Suprapubic skin (tissue), 4 donors: ENCODE measurements around the gene FAM174B. TPM values are rescaled to one million over a fixed set of nuclear protein-coding genes. Genes with fewer than 3 reads are reported as not detected.

Experiments used
- DNase-seq, 2 donors: peaks; one replicate each; pipeline ENCODE4 v3.0.0-alpha.2; 2019; ENCODE audit warnings: low spot score in 2 of 2
- H3K27ac ChIP-seq: fragments of 200-600 bp; sonication (generic); one replicate; pipeline ENCODE4 v1.5.1; 2019
- H3K27me3 ChIP-seq: fragments of 200-600 bp; sonication (generic); one replicate; pipeline ENCODE4 v1.5.1; 2019
- H3K36me3 ChIP-seq: fragments of 200-600 bp; sonication (generic); one replicate; pipeline ENCODE4 v1.5.1; 2019
- H3K4me1 ChIP-seq: fragments of 200-600 bp; sonication (generic); one replicate; pipeline ENCODE4 v1.5.1; 2019
- H3K4me3 ChIP-seq: fragments of 200-600 bp; sonication (generic); one replicate; pipeline ENCODE4 v1.5.1; 2019; ENCODE audit warnings: mild to moderate bottlenecking
- H3K9me3 ChIP-seq: fragments of 200-600 bp; sonication (generic); one replicate; pipeline ENCODE4 v1.5.1; 2019
- CTCF ChIP-seq, 2 donors: fragments of 200-600 bp in 1 of 2; fragments of 450-650 bp in 1 of 2; sonication (generic) in 1 of 2; IDR thresholded peaks; one replicate each; pipeline ENCODE4 v1.5.1; 2016 to 2019; ENCODE audit warnings: antibody characterized with exemption in 2 of 2, mild to moderate bottlenecking in 1 of 2, moderate library complexity in 1 of 2
- EP300 ChIP-seq: sonication (generic); formaldehyde crosslinking; IDR thresholded peaks from one replicate; pipeline ENCODE4 v1.6.1; 2017; ENCODE audit warnings: antibody characterized with exemption
- POLR2A ChIP-seq, 2 donors: fragments of 450-650 bp; IDR thresholded peaks; one replicate each; pipeline ENCODE4 v1.6.1; 2017; ENCODE audit warnings: antibody characterized with exemption in 2 of 2, mild to moderate bottlenecking in 2 of 2, moderate library complexity in 2 of 2
- POLR2AphosphoS5 ChIP-seq, 3 donors: sonication (generic); formaldehyde crosslinking; IDR thresholded peaks; one replicate each; pipeline ENCODE4 v1.6.1; 2017; ENCODE audit warnings: antibody characterized with exemption in 3 of 3
- WGBS: methylation state at CpG from one replicate; pipeline ENCODE4 v1.1.5; 2018; 5-methylcytosine and 5-hydroxymethylcytosine counted together
- total RNA-seq, 4 donors: library from RNA; depleted of rRNA; stranded (reverse); fragments of >200 nt; gene quantifications; one replicate each; pipeline ENCODE4 v1.1.0, GENCODE V29; 2016

Gene FAM174B
- total RNA-seq, result 10 to 100 TPM in 3 of 4 donors, 1 to 10 TPM in 1; 6.2 to 24.0 (median 18.3) TPM

GRCh38 chr15:92655178-92655995 lies at the start of gene FAM174B:
FAM174B (minus strand) TSS chr15:92655775.
- Histone ChIP-seq H3K4me3 (peak within 1 kb of the TSS; percentile 57), H3K27me3 (peaks cover 18% of the 10 kb centered on the region), H3K36me3 (no peaks in the 10 kb centered on the region), H3K4me1 (peaks cover 20% of the 10 kb centered on the region), H3K9me3 (no peaks in the 10 kb centered on the region), H3K27ac (peak within 1 kb of the TSS; percentile 67)
- WGBS, result 3% methylated on average over 30 of the region's 100 CpGs
- TF ChIP-seq EP300 (no peak), CTCF (IDR thresholded peaks at IDR 0.05) (no peak), POLR2AphosphoS5 (IDR thresholded peaks at IDR 0.05) (no peak), POLR2A (IDR thresholded peaks at IDR 0.05) (no peak)
- DNase-seq, result no peak

- TF ChIP-seq CTCF (IDR thresholded peaks at IDR 0.05) (no peak), POLR2AphosphoS5 (IDR thresholded peaks at IDR 0.05) (no peak), POLR2A (IDR thresholded peaks at IDR 0.05) (no peak), EP300 (no peak)
- DNase-seq, result no peak
- WGBS, result 42% methylated on average over 5 of the region's 5 CpGs
- H3K27ac ChIP-seq, result no peak overlapping the region
- no peak overlapping the region for H3K4me3 ChIP-seq
- no peaks in the 10 kb centered on the region for H3K36me3 ChIP-seq
- no peaks in the 10 kb centered on the region for H3K9me3 ChIP-seq
- H3K4me1 ChIP-seq, result no peaks in the 10 kb centered on the region
- H3K27me3 ChIP-seq, result no peaks in the 10 kb centered on the region
Measured at GRCh38 chr15:92696096-92696495, 40.5 kb upstream of the FAM174B start.

GRCh38 chr15:92693691-92694331 lies 38.2 kb upstream of the FAM174B start:
- no peak for DNase-seq
- Histone ChIP-seq H3K9me3 (no peaks in the 10 kb centered on the region), H3K27me3 (no peaks in the 10 kb centered on the region), H3K4me1 (no peaks in the 10 kb centered on the region), H3K36me3 (no peaks in the 10 kb centered on the region), H3K27ac (no peak overlapping the region), H3K4me3 (no peak overlapping the region)
- WGBS, result 80% methylated on average over 5 of the region's 5 CpGs
- TF ChIP-seq EP300 (no peak), POLR2AphosphoS5 (IDR thresholded peaks at IDR 0.05) (no peak), CTCF (IDR thresholded peaks at IDR 0.05) (no peak), POLR2A (IDR thresholded peaks at IDR 0.05) (no peak)

GRCh38 chr15:92690395-92690794 lies 34.8 kb upstream of the FAM174B start:
- no peak for TF ChIP-seq CTCF (IDR thresholded peaks at IDR 0.05)
- TF ChIP-seq POLR2AphosphoS5 (IDR thresholded peaks at IDR 0.05), result no peak
- TF ChIP-seq EP300, result no peak
- TF ChIP-seq POLR2A (IDR thresholded peaks at IDR 0.05), result no peak
- no peak overlapping the region for H3K27ac ChIP-seq
- no peaks in the 10 kb centered on the region for H3K9me3 ChIP-seq
- DNase-seq, result no peak
- 97% methylated on average over 3 of the region's 3 CpGs for WGBS
- H3K4me3 ChIP-seq, result no peak overlapping the region
- H3K4me1 ChIP-seq, result no peaks in the 10 kb centered on the region
- H3K27me3 ChIP-seq, result no peaks in the 10 kb centered on the region
- H3K36me3 ChIP-seq, result no peaks in the 10 kb centered on the region

GRCh38 chr15:92687746-92688145 lies 32.2 kb upstream of the FAM174B start:
- TF ChIP-seq EP300 (no peak), CTCF (IDR thresholded peaks at IDR 0.05) (no peak), POLR2AphosphoS5 (IDR thresholded peaks at IDR 0.05) (no peak), POLR2A (IDR thresholded peaks at IDR 0.05) (no peak)
- H3K27me3 ChIP-seq, result no peaks in the 10 kb centered on the region
- no peaks in the 10 kb centered on the region for H3K4me1 ChIP-seq
- no peak overlapping the region for H3K27ac ChIP-seq
- DNase-seq, result no peak
- no peaks in the 10 kb centered on the region for H3K9me3 ChIP-seq
- WGBS, result 92% methylated on average over 1 of the region's 1 CpG
- no peak overlapping the region for H3K4me3 ChIP-seq
- H3K36me3 ChIP-seq, result no peaks in the 10 kb centered on the region
